Stimulated activated CD8-positive, alpha-beta memory T cell treated with anti-CD3 and anti-CD28 coated beads, Interleukin-4, amount 100 ng/mL, for 4 hours (primary cell): ENCODE measurements around the gene ZCCHC13.
"Not testable (repeated sequence)": the region's sequence is repeated elsewhere in the genome, so short reads cannot be mapped to it uniquely, and the experiment has no call there.

ENCODE experiments used
- DNase-seq, 2 donors: peaks; one replicate each; pipeline ENCODE4 v3.0.0-alpha.2; 2020; ENCODE audit warnings: low read depth in 2 of 2, low spot score in 1 of 2

The ZCCHC13 gene

GRCh38 chrX:74304016-74304415 is at the start of gene ZCCHC13:
ZCCHC13 (plus strand) TSS chrX:74304180; CDS start chrX:74304267, 87 bp downstream.
- no peak for DNase-seq

- DNase-seq = not testable (repeated sequence)
These were observed 45.9 kb upstream of the ZCCHC13 start for GRCh38 chrX:74258111-74258510.

GRCh38 chrX:74259885-74260491 is 44.0 kb upstream of the ZCCHC13 start:
- no peak for DNase-seq

- DNase-seq = no peak
These were observed 41.3 kb upstream of the ZCCHC13 start for GRCh38 chrX:74262452-74263209.

DNA sequence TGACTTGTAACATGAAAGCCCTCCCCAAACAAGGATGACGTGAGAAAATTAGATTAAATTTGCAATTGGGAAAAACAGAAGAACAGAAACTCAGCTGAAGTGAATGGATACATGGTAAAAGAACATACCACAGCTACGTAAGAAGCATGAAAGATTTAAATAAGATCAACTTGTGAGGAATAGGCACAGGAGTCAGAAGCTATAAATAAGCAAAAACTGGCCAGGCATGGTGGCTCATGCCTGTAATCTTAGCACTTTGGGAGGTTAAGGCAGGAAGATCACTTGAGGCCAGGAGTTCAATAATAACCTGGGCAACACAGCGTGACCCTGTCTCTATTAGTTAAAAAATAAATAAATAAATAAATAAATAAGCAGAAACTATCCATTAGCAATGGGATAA is 33.6 kb upstream of the ZCCHC13 start:
- no peak for DNase-seq

- no peak for DNase-seq
These were observed 31.8 kb upstream of the ZCCHC13 start for GRCh38 chrX:74272230-74272629.

DNA sequence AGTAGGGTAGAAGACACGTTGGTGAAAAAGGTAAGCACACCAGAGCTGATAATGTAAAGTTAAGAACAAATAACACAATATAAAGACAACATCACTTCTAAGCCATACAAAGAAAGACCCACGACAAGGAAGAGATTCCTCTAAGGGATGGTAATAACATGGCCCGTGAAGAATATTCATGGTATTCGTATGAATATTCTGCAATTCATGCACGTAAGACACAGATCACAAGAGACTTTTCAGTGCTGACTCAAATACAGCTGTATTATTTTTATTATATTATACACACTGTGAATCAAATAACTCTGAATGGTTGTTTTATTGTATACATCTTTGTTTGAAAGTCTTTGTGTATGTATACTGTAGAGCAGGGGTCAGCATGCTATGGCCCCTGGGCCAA is 29.5 kb upstream of the ZCCHC13 start:
- no peak for DNase-seq

- DNase-seq = no peak
These were observed 26.7 kb upstream of the ZCCHC13 start for GRCh38 chrX:74277320-74277719.

- no peak for DNase-seq
These were observed 26.1 kb upstream of the ZCCHC13 start for GRCh38 chrX:74277846-74278245.

GRCh38 chrX:74280759-74281158 is 23.2 kb upstream of the ZCCHC13 start:
- DNase-seq = no peak

DNA sequence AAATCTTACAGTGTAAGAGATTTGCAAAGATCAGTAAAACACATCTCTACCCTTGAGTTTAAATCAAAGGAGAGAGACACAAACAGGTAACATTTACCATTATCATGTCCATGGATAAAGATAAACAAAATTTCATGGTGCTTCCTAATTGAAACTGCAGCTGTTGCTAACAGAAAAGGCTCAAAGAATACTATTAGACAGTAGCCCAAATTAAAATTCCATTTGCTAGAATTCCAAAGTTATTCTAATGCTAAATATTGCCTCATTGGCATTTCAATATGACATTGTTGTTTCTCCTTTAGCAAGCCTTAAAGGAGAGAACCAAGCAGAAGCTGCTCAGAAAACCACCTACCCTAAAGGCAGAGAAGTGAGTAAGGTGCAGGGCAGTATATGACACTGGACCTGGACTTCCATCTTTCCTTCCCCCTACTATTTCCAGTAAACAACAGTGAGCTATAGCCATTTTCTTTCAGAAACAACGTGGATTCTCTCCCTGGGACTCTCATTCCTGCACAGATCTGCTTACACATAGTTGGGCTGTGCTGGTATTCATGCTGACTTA is 19.5 kb upstream of the ZCCHC13 start:
- no peak for DNase-seq

GRCh38 chrX:74286950-74287740 is 16.8 kb upstream of the ZCCHC13 start:
- no peak for DNase-seq

DNA sequence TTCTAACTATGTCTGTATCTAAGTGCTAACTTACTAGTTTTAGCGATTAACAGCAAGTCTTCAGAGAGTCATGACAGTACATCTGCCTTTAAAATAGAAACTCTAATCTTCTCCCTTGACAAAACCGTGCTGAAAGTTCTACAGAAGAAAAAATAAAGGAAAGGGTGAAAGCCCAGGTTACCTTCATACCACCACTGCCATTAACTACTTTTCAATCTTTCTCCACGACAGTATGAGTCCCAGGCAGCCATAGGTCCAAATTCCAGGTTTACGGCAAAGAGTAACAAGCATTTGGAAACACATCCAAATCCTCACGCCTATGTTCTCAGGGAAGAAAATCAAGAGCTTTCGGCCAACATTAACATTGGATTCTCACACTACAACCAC is 12.4 kb upstream of the ZCCHC13 start:
- no peak for DNase-seq

GRCh38 chrX:74291964-74292807 is 11.8 kb upstream of the ZCCHC13 start:
- DNase-seq = peak; percentile 54 to 68

DNA sequence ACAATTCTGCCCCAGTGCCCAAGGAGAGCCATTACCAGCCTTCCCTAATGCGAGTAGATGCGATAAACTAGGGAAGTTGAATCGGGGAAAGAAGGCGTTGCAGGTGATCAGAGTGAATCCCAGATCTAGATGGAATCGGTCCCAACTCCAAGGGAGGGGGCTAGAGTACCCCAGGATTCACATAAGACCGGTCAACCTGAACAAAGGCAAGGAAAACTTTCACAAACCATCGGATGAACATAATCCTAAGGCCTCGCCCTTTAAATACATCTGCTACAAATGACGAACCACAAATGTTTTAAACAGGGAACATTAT is 11.2 kb upstream of the ZCCHC13 start:
- DNase-seq = no peak

GRCh38 chrX:74293343-74293946 is 10.5 kb upstream of the ZCCHC13 start:
- DNase-seq = peak; percentile 3 to 48

DNA sequence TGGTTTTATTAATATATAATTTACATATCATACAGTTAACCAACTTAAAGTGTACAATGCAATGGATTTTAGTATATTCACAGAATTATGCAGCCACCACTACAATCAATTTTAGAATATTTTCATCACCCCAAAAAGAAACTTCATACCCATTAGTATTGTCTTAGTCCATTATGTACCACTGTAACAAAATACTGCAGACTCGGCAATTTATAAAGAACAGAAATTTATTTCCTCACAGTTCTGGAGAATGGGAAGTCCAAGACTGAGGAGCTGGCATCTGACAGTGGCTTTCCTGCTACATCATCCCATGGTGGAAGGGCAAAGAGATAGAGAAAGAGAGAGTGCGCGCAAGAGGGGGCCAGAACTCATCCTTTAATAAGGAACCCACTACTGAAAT is 8.9 kb upstream of the ZCCHC13 start:
- DNase-seq = no peak

- no peak for DNase-seq
These were observed 6.2 kb upstream of the ZCCHC13 start for GRCh38 chrX:74297766-74298165.

GRCh38 chrX:74300869-74301268 is 3.1 kb upstream of the ZCCHC13 start:
- no peak for DNase-seq

DNA sequence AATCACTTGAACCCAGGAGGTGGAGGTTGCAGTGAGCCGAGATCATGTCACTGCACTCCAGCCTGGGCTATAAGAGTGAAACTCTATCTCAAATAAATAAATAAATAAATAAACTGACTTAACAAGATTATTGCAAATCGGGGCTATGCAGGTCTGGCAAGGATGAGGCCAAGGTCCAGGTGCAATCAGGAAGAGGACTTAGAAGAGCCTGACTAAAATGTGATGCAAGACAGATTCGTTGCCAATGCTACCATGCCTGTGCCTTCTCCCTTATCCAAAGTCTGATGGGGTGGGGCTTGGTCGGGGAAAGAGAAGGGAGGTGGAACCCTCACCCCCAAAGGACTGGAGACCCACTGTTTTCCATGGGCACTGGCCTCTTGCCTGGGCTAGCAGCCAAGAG is 14.7 kb downstream of the ZCCHC13 start:
- DNase-seq = no peak

DNA sequence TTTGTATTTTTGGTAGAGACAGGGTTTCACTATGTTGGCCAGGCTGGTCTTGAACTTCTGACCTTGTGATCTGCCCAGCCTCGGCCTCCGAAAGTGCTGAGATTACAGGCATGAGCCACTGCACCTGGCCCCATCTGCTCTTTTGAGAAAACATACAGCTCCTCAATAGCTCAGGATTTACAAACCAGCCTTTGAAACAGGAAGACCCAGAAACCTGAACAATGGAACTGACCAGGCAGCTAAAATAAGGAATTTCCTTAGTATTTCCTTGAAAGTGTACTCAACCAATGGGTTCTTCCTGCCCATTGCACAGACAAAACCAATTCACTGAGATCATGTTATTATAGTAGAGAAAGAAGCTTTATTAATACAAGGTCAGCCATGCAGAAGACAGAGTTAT is 15.3 kb downstream of the ZCCHC13 start:
- DNase-seq = not testable (repeated sequence)
